ENCODE results near the gene GRN.
"Not testable (repeated sequence)": the region's sequence is repeated elsewhere in the genome, so short reads cannot be mapped to it uniquely, and the experiment has no call there.

GRN gene

GRCh38 chr17:44335564-44335963 lies 9.5 kb upstream of the GRN start:
- no peaks in the 10 kb centered on the region for H4K20me1 ChIP-seq (ENCODE audit: insufficient read depth, low read length)
- H3K9ac ChIP-seq (ENCODE audit: low read length) = no peak overlapping the region
- H3K9me3 ChIP-seq (ENCODE audit: low read length) = no peaks in the 10 kb centered on the region
- no peak for TF ChIP-seq EZH2 (IDR thresholded peaks at IDR 0.05; ENCODE audit: borderline replicate concordance, low read length)
- no peak for TF ChIP-seq CTCF (IDR thresholded peaks at IDR 0.05; ENCODE audit: low read length)
- no peaks in the 10 kb centered on the region for H3K27me3 ChIP-seq (ENCODE audit: insufficient read depth, low read length)
- no peak overlapping the region for H2AFZ ChIP-seq (ENCODE audit: low read length)
- H3K9me2 ChIP-seq (ENCODE audit: low read depth, low read length) = no peaks in the 10 kb centered on the region
- no peak overlapping the region for H3K4me3 ChIP-seq (ENCODE audit: low read depth, low read length, poor library complexity, severe bottlenecking)
- H3K79me2 ChIP-seq (ENCODE audit: insufficient read depth, low read length) = no peaks in the 10 kb centered on the region
- no peaks in the 10 kb centered on the region for H3F3A ChIP-seq (ENCODE audit: insufficient read depth, low read length)
- no peaks in the 10 kb centered on the region for H3K36me3 ChIP-seq (ENCODE audit: insufficient read depth, low read length)
- H3K4me2 ChIP-seq (ENCODE audit: low read length) = peak overlapping the region; percentile 22; the same call in 1 of the 2 replicates
- H3K4me1 ChIP-seq (ENCODE audit: insufficient read depth, low read length, severe bottlenecking) = peaks cover 18% of the 10 kb centered on the region
- no peak overlapping the region for H3K27ac ChIP-seq (ENCODE audit: low read depth, low read length, poor library complexity, severe bottlenecking)

GRCh38 chr17:44335968-44336367 lies 9.1 kb upstream of the GRN start:
- Histone ChIP-seq H3K9ac (ENCODE audit: low read length) (no peak overlapping the region), H3K9me3 (ENCODE audit: low read length) (no peaks in the 10 kb centered on the region), H3K27me3 (ENCODE audit: insufficient read depth, low read length) (no peaks in the 10 kb centered on the region), H3K4me1 (ENCODE audit: insufficient read depth, low read length, severe bottlenecking) (peaks cover 15% of the 10 kb centered on the region), H4K20me1 (ENCODE audit: insufficient read depth, low read length) (no peaks in the 10 kb centered on the region), H3K9me2 (ENCODE audit: low read depth, low read length) (no peaks in the 10 kb centered on the region), H3K79me2 (ENCODE audit: insufficient read depth, low read length) (no peaks in the 10 kb centered on the region), H2AFZ (ENCODE audit: low read length) (no peak overlapping the region), H3F3A (ENCODE audit: insufficient read depth, low read length) (no peaks in the 10 kb centered on the region), H3K4me3 (ENCODE audit: low read depth, low read length, poor library complexity, severe bottlenecking) (no peak overlapping the region), H3K36me3 (ENCODE audit: insufficient read depth, low read length) (no peaks in the 10 kb centered on the region), H3K4me2 (ENCODE audit: low read length) (no peak overlapping the region), H3K27ac (ENCODE audit: low read depth, low read length, poor library complexity, severe bottlenecking) (no peak overlapping the region)
- TF ChIP-seq CTCF (IDR thresholded peaks at IDR 0.05; ENCODE audit: low read length) = no peak
- TF ChIP-seq EZH2 (IDR thresholded peaks at IDR 0.05; ENCODE audit: borderline replicate concordance, low read length) = no peak

- Histone ChIP-seq H3F3A (ENCODE audit: insufficient read depth, low read length) (no peaks in the 10 kb centered on the region; the same call in 1 of the 2 replicates), H4K20me1 (ENCODE audit: insufficient read depth, low read length) (no peaks in the 10 kb centered on the region), H3K9ac (ENCODE audit: low read length) (no peak overlapping the region), H3K27me3 (ENCODE audit: insufficient read depth, low read length) (no peaks in the 10 kb centered on the region), H3K9me3 (ENCODE audit: low read length) (no peaks in the 10 kb centered on the region), H2AFZ (ENCODE audit: low read length) (no peak overlapping the region), H3K4me3 (ENCODE audit: low read depth, low read length, poor library complexity, severe bottlenecking) (no peak overlapping the region), H3K4me2 (ENCODE audit: low read length) (no peak overlapping the region), H3K4me1 (ENCODE audit: insufficient read depth, low read length, severe bottlenecking) (peaks cover 12% of the 10 kb centered on the region), H3K36me3 (ENCODE audit: insufficient read depth, low read length) (no peaks in the 10 kb centered on the region), H3K9me2 (ENCODE audit: low read depth, low read length) (no peaks in the 10 kb centered on the region), H3K79me2 (ENCODE audit: insufficient read depth, low read length) (no peaks in the 10 kb centered on the region), H3K27ac (ENCODE audit: low read depth, low read length, poor library complexity, severe bottlenecking) (no peak overlapping the region)
- TF ChIP-seq CTCF (IDR thresholded peaks at IDR 0.05; ENCODE audit: low read length) = no peak
- TF ChIP-seq EZH2 (IDR thresholded peaks at IDR 0.05; ENCODE audit: borderline replicate concordance, low read length) = no peak
These were observed 6.4 kb upstream of the GRN start for GRCh38 chr17:44338702-44339101.

GRCh38 chr17:44340553-44340952 lies 4.5 kb upstream of the GRN start:
- peaks cover 12% of the 10 kb centered on the region for H3K4me1 ChIP-seq (ENCODE audit: insufficient read depth, low read length, severe bottlenecking)
- H3K36me3 ChIP-seq (ENCODE audit: insufficient read depth, low read length); H2AFZ ChIP-seq (ENCODE audit: low read length); H3K9ac ChIP-seq (ENCODE audit: low read length); H4K20me1 ChIP-seq (ENCODE audit: insufficient read depth, low read length); H3K9me3 ChIP-seq (ENCODE audit: low read length); H3K27ac ChIP-seq (ENCODE audit: low read depth, low read length, poor library complexity, severe bottlenecking); H3K4me2 ChIP-seq (ENCODE audit: low read length); H3K9me2 ChIP-seq (ENCODE audit: low read depth, low read length); H3K79me2 ChIP-seq (ENCODE audit: insufficient read depth, low read length); H3F3A ChIP-seq (ENCODE audit: insufficient read depth, low read length); H3K4me3 ChIP-seq (ENCODE audit: low read depth, low read length, poor library complexity, severe bottlenecking); H3K27me3 ChIP-seq (ENCODE audit: insufficient read depth, low read length): not testable (repeated sequence)

All from OCI-LY1 (cell line).